Retinal pigment epithelial cell (primary cell): ENCODE measurements around the gene BCAN.
A peak's percentile ranks its signal among the peaks of the same experiment; 100 is the strongest.

Experiments used
- DNase-seq: peaks from one replicate; pipeline ENCODE4 v3.0.0-alpha.2; 2010; ENCODE audit warnings: low read depth
- H3K4me3 ChIP-seq: 2 replicates; pipeline ENCODE4 v1.5.1; 2011; ENCODE audit warnings: mild to moderate bottlenecking, low read length, control low read depth, moderate library complexity
- CTCF ChIP-seq: conservative IDR thresholded peaks from 2 replicates; pipeline ENCODE4 v1.5.1; 2011; ENCODE audit warnings: low read depth, low read length, control low read depth, inconsistent platforms

Gene BCAN

GRCh38 chr1:156690675-156691036 lies 48.7 kb downstream of the BCAN start:
- no peak overlapping the region for H3K4me3 ChIP-seq
- DNase-seq, result no peak
- no peak for TF ChIP-seq CTCF

- no peak for TF ChIP-seq CTCF
- DNase-seq, result no peak
- no peak overlapping the region for H3K4me3 ChIP-seq
Measured at GRCh38 chr1:156691191-156691590, 49.3 kb downstream of the BCAN start.

GRCh38 chr1:156691665-156692440 lies 49.9 kb downstream of the BCAN start:
- peak; percentile 39 for TF ChIP-seq CTCF
- no peak for DNase-seq
- no peak overlapping the region for H3K4me3 ChIP-seq

GRCh38 chr1:156692441-156692924 lies 50.6 kb downstream of the BCAN start:
- DNase-seq, result no peak

GRCh38 chr1:156692925-156693847 lies 51.3 kb downstream of the BCAN start:
- DNase-seq, result no peak

More at GRCh38 chr1:156692441-156692924, 50.6 kb downstream of the BCAN start:
- no peak overlapping the region for H3K4me3 ChIP-seq
- no peak for TF ChIP-seq CTCF

GRCh38 chr1:156693848-156694689 lies 52.2 kb downstream of the BCAN start:
- TF ChIP-seq CTCF, result no peak
- no peak overlapping the region for H3K4me3 ChIP-seq
- no peak for DNase-seq

More at GRCh38 chr1:156692925-156693847, 51.3 kb downstream of the BCAN start:
- no peak overlapping the region for H3K4me3 ChIP-seq
- no peak for TF ChIP-seq CTCF
